Tibial nerve (tissue), 3 donors: ENCODE data around the gene TM9SF2.

Experiments
- POLR2A ChIP-seq, 2 donors: fragments of 450-650 bp; IDR thresholded peaks; one replicate each; pipeline ENCODE4 v1.6.1; 2017; ENCODE audit warnings: antibody characterized with exemption in 2 of 2, mild to moderate bottlenecking in 2 of 2, moderate library complexity in 2 of 2
- TF ChIP-seq, protein P1 (sequence below), 5 experiments: fragments of 200-600 bp in 3 of 5; fragments of 450-650 bp in 2 of 5; sonication (generic) in 3 of 5; IDR thresholded peaks; one replicate each; pipeline ENCODE4 v1.5.1; 2016 to 2019; ENCODE audit warnings: antibody characterized with exemption in 5 of 5, mild to moderate bottlenecking in 3 of 5, moderate library complexity in 2 of 5

DNA sequence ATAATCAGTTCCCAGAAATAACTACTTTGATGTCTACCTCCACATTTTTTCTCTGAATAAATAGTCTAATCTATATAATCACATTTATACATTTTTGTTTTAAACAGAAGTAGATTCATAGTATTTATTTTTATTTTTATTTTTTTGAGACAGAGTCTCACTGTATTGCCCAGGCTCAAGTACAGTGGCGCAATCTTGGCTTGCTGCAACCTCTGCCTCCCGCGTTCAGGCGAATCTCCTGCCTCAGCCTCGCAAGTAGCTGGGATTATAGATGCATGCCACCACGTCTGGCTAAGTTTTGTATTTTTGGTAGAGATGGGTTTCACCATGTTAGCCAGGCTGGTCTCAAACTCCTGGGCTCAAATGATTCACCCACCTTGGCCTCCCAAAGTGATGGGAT, 16.7 kb downstream of the TM9SF2 start:
- TF ChIP-seq, protein P1, sequence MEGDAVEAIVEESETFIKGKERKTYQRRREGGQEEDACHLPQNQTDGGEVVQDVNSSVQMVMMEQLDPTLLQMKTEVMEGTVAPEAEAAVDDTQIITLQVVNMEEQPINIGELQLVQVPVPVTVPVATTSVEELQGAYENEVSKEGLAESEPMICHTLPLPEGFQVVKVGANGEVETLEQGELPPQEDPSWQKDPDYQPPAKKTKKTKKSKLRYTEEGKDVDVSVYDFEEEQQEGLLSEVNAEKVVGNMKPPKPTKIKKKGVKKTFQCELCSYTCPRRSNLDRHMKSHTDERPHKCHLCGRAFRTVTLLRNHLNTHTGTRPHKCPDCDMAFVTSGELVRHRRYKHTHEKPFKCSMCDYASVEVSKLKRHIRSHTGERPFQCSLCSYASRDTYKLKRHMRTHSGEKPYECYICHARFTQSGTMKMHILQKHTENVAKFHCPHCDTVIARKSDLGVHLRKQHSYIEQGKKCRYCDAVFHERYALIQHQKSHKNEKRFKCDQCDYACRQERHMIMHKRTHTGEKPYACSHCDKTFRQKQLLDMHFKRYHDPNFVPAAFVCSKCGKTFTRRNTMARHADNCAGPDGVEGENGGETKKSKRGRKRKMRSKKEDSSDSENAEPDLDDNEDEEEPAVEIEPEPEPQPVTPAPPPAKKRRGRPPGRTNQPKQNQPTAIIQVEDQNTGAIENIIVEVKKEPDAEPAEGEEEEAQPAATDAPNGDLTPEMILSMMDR (IDR thresholded peaks at IDR 0.05), result no peak
- no peak for TF ChIP-seq POLR2A (IDR thresholded peaks at IDR 0.05)
